IMR-90 (cell line): Measurements from ENCODE around the gene UGT2B28. TPM values are rescaled to one million over a fixed set of nuclear protein-coding genes. Genes with fewer than 3 reads are reported as not detected.

ENCODE experiments used
- ATAC-seq: fragments of 200-7000 bp; cut with Tn5 transposase; 2 replicates; pipeline ENCODE4 v1.9.1; 2020; ENCODE audit warnings: low read depth, mild to moderate bottlenecking, moderate library complexity
- BruUV-seq: library from RNA; stranded (reverse); fragments of 400-500 nt; replicated peaks from 2 replicates; lab custom pipeline; 2021; lab: Mats Ljungman, UMichigan
- CTCF ChIA-PET: fragments of 300-600 bp; formaldehyde crosslinking; extraction: SDS; loops from one replicate; lab custom pipeline; 2021; ENCODE audit warnings: antibody characterized with exemption; lab: Yijun Ruan, JAX
- POLR2A ChIA-PET: fragments of 300-600 bp; sonication (Branson Sonifier 250); formaldehyde crosslinking; loops from one replicate; lab custom pipeline; 2022; ENCODE audit warnings: antibody characterized with exemption; ENCODE audit not compliant: unreplicated experiment; lab: Charles Lee
- DNase-seq: peaks from one replicate; pipeline ENCODE4 v3.0.0; 2013
- H2AFZ ChIP-seq: replicated peaks from 2 replicates; pipeline ENCODE3; 2013; ENCODE audit warnings: low read length, mild to moderate bottlenecking; ENCODE audit not compliant: poor library complexity
- H2AK5ac ChIP-seq: 2 replicates; pipeline ENCODE4 v1.6.1; 2013; ENCODE audit warnings: low read depth, low read length, inconsistent platforms
- H2AK9ac ChIP-seq: replicated peaks from 2 replicates; pipeline ENCODE3; 2013; ENCODE audit warnings: mild to moderate bottlenecking, low read depth, low read length, moderate library complexity; ENCODE audit not compliant: poor library complexity
- H2BK120ac ChIP-seq: 2 replicates; pipeline ENCODE4 v1.6.1; 2013; ENCODE audit warnings: low read depth, low read length, inconsistent platforms
- H2BK15ac ChIP-seq: 3 replicates; pipeline ENCODE4 v1.6.1; 2013; ENCODE audit warnings: low read depth, low read length, inconsistent platforms
- H2BK20ac ChIP-seq: 2 replicates; pipeline ENCODE4 v1.6.1; 2013; ENCODE audit warnings: low read depth, mild to moderate bottlenecking, inconsistent platforms, low read length, moderate library complexity
- H2BK5ac ChIP-seq: 2 replicates; pipeline ENCODE4 v1.6.1; 2013; ENCODE audit warnings: mild to moderate bottlenecking, low read depth, low read length, inconsistent platforms; ENCODE audit not compliant: poor library complexity, severe bottlenecking
- H3K14ac ChIP-seq: replicated peaks from 2 replicates; pipeline ENCODE4 v1.6.1; 2013; ENCODE audit warnings: low read depth, low read length, inconsistent platforms
- H3K18ac ChIP-seq: 2 replicates; pipeline ENCODE4 v1.6.1; 2013; ENCODE audit warnings: low read depth, low read length, control low read depth
- H3K23ac ChIP-seq: 2 replicates; pipeline ENCODE4 v1.6.1; 2013; ENCODE audit warnings: low read depth, low read length, inconsistent platforms
- H3K27ac ChIP-seq: 2 replicates; pipeline ENCODE4 v1.5.1; 2013; ENCODE audit warnings: mild to moderate bottlenecking, control low read depth, low read length; ENCODE audit not compliant: insufficient read depth
- H3K27me3 ChIP-seq: 2 replicates; pipeline ENCODE4 v1.6.1; 2013; ENCODE audit warnings: low read length; ENCODE audit not compliant: control insufficient read depth, insufficient read depth
- H3K36me3 ChIP-seq: 2 replicates; pipeline ENCODE4 v1.6.1; 2013; ENCODE audit warnings: low read length, mixed read lengths; ENCODE audit not compliant: control insufficient read depth, insufficient read depth
- H3K4ac ChIP-seq: 2 replicates; pipeline ENCODE4 v1.6.1; 2013; ENCODE audit warnings: low read depth, low read length, inconsistent platforms
- H3K4me1 ChIP-seq: 2 replicates; pipeline ENCODE4 v1.6.1; 2013; ENCODE audit warnings: low read length, mixed read lengths; ENCODE audit not compliant: control insufficient read depth, insufficient read depth
- H3K4me2 ChIP-seq: 2 replicates; pipeline ENCODE4 v1.6.1; 2013; ENCODE audit warnings: low read depth, mild to moderate bottlenecking, control low read depth, low read length, moderate library complexity
- H3K4me3 ChIP-seq: 2 replicates; pipeline ENCODE4 v1.5.1; 2013; ENCODE audit warnings: low read depth, mild to moderate bottlenecking, control low read depth, low read length, moderate library complexity; ENCODE audit not compliant: insufficient read depth
- H3K56ac ChIP-seq: 2 replicates; pipeline ENCODE4 v1.6.1; 2013; ENCODE audit warnings: low read length, inconsistent platforms; ENCODE audit not compliant: insufficient read depth; ENCODE audit errors: extremely low read depth
- H3K79me1 ChIP-seq, 2 experiments: 2 replicates each; pipeline ENCODE4 v1.6.1; 2013; ENCODE audit warnings: low read length in 2 of 2, inconsistent platforms in 1 of 2, low read depth in 1 of 2
- H3K9ac ChIP-seq: 2 replicates; pipeline ENCODE4 v1.6.1; 2013; ENCODE audit warnings: low read depth, low read length, control low read depth
- H3K9me1 ChIP-seq: 2 replicates; pipeline ENCODE4 v1.6.1; 2013; ENCODE audit warnings: low read length, inconsistent platforms; ENCODE audit not compliant: insufficient read depth
- H3K9me3 ChIP-seq: 2 replicates; pipeline ENCODE4 v1.6.1; 2013; ENCODE audit warnings: low read length; ENCODE audit not compliant: control insufficient read depth, insufficient read depth
- H4K20me1 ChIP-seq: 2 replicates; pipeline ENCODE4 v1.6.1; 2013; ENCODE audit warnings: low read length, inconsistent platforms; ENCODE audit not compliant: insufficient read depth
- H4K5ac ChIP-seq: 2 replicates; pipeline ENCODE4 v1.6.1; 2013; ENCODE audit warnings: mild to moderate bottlenecking, low read depth, low read length, control low read depth
- H4K8ac ChIP-seq, 2 experiments: 2 replicates each; pipeline ENCODE4 v1.6.1; 2013; ENCODE audit warnings: low read depth in 2 of 2, low read length in 2 of 2, control low read depth in 1 of 2, inconsistent platforms in 1 of 2
- H4K91ac ChIP-seq: 2 replicates; pipeline ENCODE4 v1.6.1; 2013; ENCODE audit warnings: low read depth, low read length, inconsistent platforms; ENCODE audit not compliant: insufficient read depth
- BHLHE40 ChIP-seq: fragments of 150-350 bp; IDR thresholded peaks from 2 replicates; pipeline ENCODE4 v1.6.1; 2016; ENCODE audit warnings: mild to moderate bottlenecking, low read depth, low read length
- CEBPB ChIP-seq: IDR thresholded peaks from 2 replicates; pipeline ENCODE4 v1.6.1; 2012; ENCODE audit warnings: low read depth, low read length, improper control_type of control experiment
- CHD1 ChIP-seq: IDR thresholded peaks from 2 replicates; pipeline ENCODE4 v1.6.1; 2012; ENCODE audit warnings: low read depth, low read length, improper control_type of control experiment
- CTCF ChIP-seq: conservative IDR thresholded peaks from 2 replicates; pipeline ENCODE4 v1.5.1; 2012; ENCODE audit warnings: mild to moderate bottlenecking, low read depth, low read length, improper control_type of control experiment
- ELK1 ChIP-seq: fragments of 150-350 bp; IDR thresholded peaks from 2 replicates; pipeline ENCODE4 v1.6.1; 2016; ENCODE audit warnings: low read depth, mild to moderate bottlenecking, low read length, moderate library complexity, borderline replicate concordance
- FOS ChIP-seq: fragments of 150-350 bp; IDR thresholded peaks from 2 replicates; pipeline ENCODE4 v1.6.1; 2016; ENCODE audit warnings: low read depth, low read length
- MAFK ChIP-seq: IDR thresholded peaks from 2 replicates; pipeline ENCODE4 v1.6.1; 2012; ENCODE audit warnings: low read depth, low read length, improper control_type of control experiment
- MAZ ChIP-seq: IDR thresholded peaks from 2 replicates; pipeline ENCODE4 v1.6.1; 2012; ENCODE audit warnings: low read depth, mild to moderate bottlenecking, low read length, improper control_type of control experiment, moderate library complexity, borderline replicate concordance
- MXI1 ChIP-seq: IDR thresholded peaks from 2 replicates; pipeline ENCODE4 v1.6.1; 2012; ENCODE audit warnings: low read depth, mild to moderate bottlenecking, low read length, moderate library complexity, borderline replicate concordance
- NFE2L2 ChIP-seq: fragments of 150-350 bp; IDR thresholded peaks from 2 replicates; pipeline ENCODE4 v1.6.1; 2016; ENCODE audit warnings: low read depth, mild to moderate bottlenecking, low read length
- POLR2A ChIP-seq: IDR thresholded peaks from 2 replicates; pipeline ENCODE4 v1.6.1; 2012; ENCODE audit warnings: mild to moderate bottlenecking, low read depth, low read length
- RAD21 ChIP-seq: IDR thresholded peaks from 2 replicates; pipeline ENCODE4 v1.6.1; 2012; ENCODE audit warnings: low read length, improper control_type of control experiment
- RCOR1 ChIP-seq: IDR thresholded peaks from 2 replicates; pipeline ENCODE4 v1.6.1; 2012; ENCODE audit warnings: mild to moderate bottlenecking, low read length, improper control_type of control experiment; ENCODE audit not compliant: insufficient replicate concordance
- RFX5 ChIP-seq: IDR thresholded peaks from 2 replicates; pipeline ENCODE4 v1.8.0; 2012; ENCODE audit warnings: low read depth, mild to moderate bottlenecking, low read length, moderate library complexity
- SMC3 ChIP-seq: fragments of 150-350 bp; IDR thresholded peaks from 2 replicates; pipeline ENCODE4 v1.6.1; 2016; ENCODE audit warnings: low read depth, mild to moderate bottlenecking, antibody characterized with exemption, low read length, moderate library complexity
- USF2 ChIP-seq: fragments of 150-350 bp; IDR thresholded peaks from 2 replicates; pipeline ENCODE4 v1.6.1; 2017; ENCODE audit warnings: mild to moderate bottlenecking, antibody characterized with exemption, low read length, low read depth
- WGBS, 2 experiments: methylation state at CpG; one replicate each; pipeline versions ENCODE4 v1.1.5 to v1.1.7; 2013; ENCODE audit warnings: missing lambda C conversion rate in 2 of 2; ENCODE audit not compliant: insufficient read length in 1 of 2; ENCODE audit errors: extremely low coverage in 2 of 2; 5-methylcytosine and 5-hydroxymethylcytosine counted together
- dilution Hi-C: fragments of 300-500 bp; cut with HindIII; formaldehyde crosslinking; loops from one replicate; pipeline ENCODE4 v1.14.3; 2018; ENCODE audit warnings: low sequenced_read_pairs; ENCODE audit not compliant: unreplicated experiment
- in situ Hi-C: fragments of 300-500 bp; cut with MboI; formaldehyde crosslinking; loops from 3 replicates; pipeline ENCODE4 v1.14.3; 2019; ENCODE audit warnings: low sequenced_read_pairs, inconsistent platforms, mixed read lengths
- intact Hi-C: fragments of 100-400 bp; cut with micrococcal nuclease; formaldehyde crosslinking; loops from 2 replicates; pipeline ENCODE4 v1.10.0; 2022
- polyA plus RNA-seq, 3 experiments: library from polyadenylated mRNA; depleted of rRNA; stranded (reverse); fragments of >200 nt; gene quantifications; 2 replicates each; pipeline ENCODE4 v1.2.3, GENCODE V29; 2012; ENCODE audit warnings: low replicate concordance in 1 of 3
- total RNA-seq: library from RNA; depleted of rRNA; stranded (reverse); fragments of >200 nt; gene quantifications from 2 replicates; pipeline ENCODE4 v1.2.3, GENCODE V29; 2012

The UGT2B28 gene
- total and polyA plus RNA-seq, 2 of the 4 experiments (the other 2 are of a cell fraction) = not detected

- H3K4me1 ChIP-seq = no peaks in the 10 kb centered on the region
- intact Hi-C loops (no loop called here), dilution Hi-C loops (no loop called here), in situ Hi-C loops (no loop called here)
- H4K20me1 ChIP-seq = no peaks in the 10 kb centered on the region
- TF ChIP-seq USF2 (no peak), MAFK (no peak), CEBPB (no peak), RCOR1 (no peak), NFE2L2 (no peak), POLR2A (no peak), ELK1 (no peak), FOS (no peak), BHLHE40 (no peak), CHD1 (no peak), RAD21 (no peak), CTCF (no peak), SMC3 (no peak), RFX5 (no peak), MXI1 (no peak), MAZ (no peak)
- no peak overlapping the region for H3K18ac ChIP-seq
- no peak overlapping the region for H3K4me3 ChIP-seq
- no peaks in the 10 kb centered on the region for H3K9me1 ChIP-seq
- no peaks in the 10 kb centered on the region for H3K79me1 ChIP-seq
- ATAC-seq (no peak), DNase-seq (no peak)
- ChIA-PET CTCF (no interaction called here), POLR2A (no interaction called here)
- H4K91ac ChIP-seq = no peak overlapping the region
- BruUV-seq = no TSS peak
- H4K5ac ChIP-seq = no peak overlapping the region
- H3K27me3 ChIP-seq = no peaks in the 10 kb centered on the region
- H4K8ac ChIP-seq = no peak overlapping the region
- H2AK5ac ChIP-seq = no peak overlapping the region
- H3K36me3 ChIP-seq = no peaks in the 10 kb centered on the region
- H2AK9ac ChIP-seq = no peak overlapping the region
- WGBS, 2 experiments = no CpG with 5 or more reads among the region's 2 CpGs
- H3K27ac ChIP-seq = no peak overlapping the region
- H3K9ac ChIP-seq = no peak overlapping the region
- no peak overlapping the region for H2BK5ac ChIP-seq
- no peak overlapping the region for H3K23ac ChIP-seq
- no peak overlapping the region for H2AFZ ChIP-seq
- no peaks in the 10 kb centered on the region for H3K9me3 ChIP-seq
- no peak overlapping the region for H2BK120ac ChIP-seq
- H3K4ac ChIP-seq = no peak overlapping the region
- H2BK20ac ChIP-seq = no peak overlapping the region
- no peak overlapping the region for H3K14ac ChIP-seq
- H3K56ac ChIP-seq = no peak overlapping the region
- no peak overlapping the region for H2BK15ac ChIP-seq
- H3K4me2 ChIP-seq = no peak overlapping the region
Observed at GRCh38 chr4:69321153-69321729, 41.0 kb downstream of the UGT2B28 start.
